ENCODE results near the gene DOCK4. TPM values are rescaled to one million over a fixed set of nuclear protein-coding genes. Genes with fewer than 3 reads are reported as not detected.

The DOCK4 gene
- polyA plus RNA-seq, 1 donor (not counting 4 experiments of a cell fraction or from before 2014, with no cell fraction given): 13.9 TPM

- no peak for FAIRE-seq
- dilution Hi-C loops (cut with MboI; ENCODE audit: extremely low pct_ligation_motif_present, low sequenced_read_pairs): no loop called here
- DNase-seq (ENCODE audit: low read depth, low spot score): no peak
Measured at GRCh38 chr7:112092306-112092705, 113.9 kb downstream of the DOCK4 start.

GRCh38 chr7:112091768-112092167, 114.4 kb downstream of the DOCK4 start:
- Histone ChIP-seq H3K4me3 (ENCODE audit: control insufficient read depth in 2 of 3, extremely low read depth in 1 of 3, insufficient read depth in 2 of 3, low read depth in 1 of 3, low read length in 3 of 3) (no peak overlapping the region), H3K9ac (ENCODE audit: control insufficient read depth, extremely low read depth, insufficient read depth, low read length) (no peak overlapping the region), H3K36me3 (ENCODE audit: control insufficient read depth in 2 of 2, extremely low read depth in 1 of 2, insufficient read depth in 2 of 2, low read length in 2 of 2) (no peaks in the 10 kb centered on the region), H3K4me2 (ENCODE audit: control insufficient read depth, extremely low read depth, insufficient read depth, low read depth, low read length) (no peak overlapping the region), H2AFZ (ENCODE audit: control insufficient read depth, low read length) (no peak overlapping the region), H3K79me2 (ENCODE audit: control insufficient read depth, insufficient read depth, low read length) (peaks cover 17% of the 10 kb centered on the region), H3K9me1 (ENCODE audit: control insufficient read depth, extremely low read depth, insufficient read depth, low read length) (no peaks in the 10 kb centered on the region), H3K27ac (ENCODE audit: control insufficient read depth, insufficient read depth, low read length) (no peak overlapping the region), H3K9me3 (ENCODE audit: control insufficient read depth, low read depth, low read length) (no peaks in the 10 kb centered on the region), H3K4me1 (ENCODE audit: control insufficient read depth, extremely low read depth, insufficient read depth, low read length) (no peaks in the 10 kb centered on the region), H3K27me3 (ENCODE audit: control insufficient read depth, extremely low read depth, insufficient read depth, low read length) (no peaks in the 10 kb centered on the region), H4K20me1 (ENCODE audit: control insufficient read depth, extremely low read depth, insufficient read depth, low read length) (no peaks in the 10 kb centered on the region)
- no peak for TF ChIP-seq CTCF (optimal IDR thresholded peaks at IDR 0.05 in 1 of 3, IDR thresholded peaks at IDR 0.05 in 1 of 3, conservative IDR thresholded peaks at IDR 0.05 in 1 of 3; ENCODE audit: extremely low read depth in 1 of 3, insufficient read depth in 2 of 3, low read length in 3 of 3)
- TF ChIP-seq EZH2 (IDR thresholded peaks at IDR 0.05; ENCODE audit: low read length): no peak
- dilution Hi-C loops (cut with MboI; ENCODE audit: extremely low pct_ligation_motif_present, low sequenced_read_pairs): no loop called here
- no peak for DNase-seq (ENCODE audit: low read depth, low spot score)
- no peak for FAIRE-seq

More at GRCh38 chr7:112092306-112092705, 113.9 kb downstream of the DOCK4 start:
- H3K36me3 ChIP-seq (ENCODE audit: control insufficient read depth in 2 of 2, extremely low read depth in 1 of 2, insufficient read depth in 2 of 2, low read length in 2 of 2): no peaks in the 10 kb centered on the region
- no peaks in the 10 kb centered on the region for H4K20me1 ChIP-seq (ENCODE audit: control insufficient read depth, extremely low read depth, insufficient read depth, low read length)
- H3K9me1 ChIP-seq (ENCODE audit: control insufficient read depth, extremely low read depth, insufficient read depth, low read length): no peaks in the 10 kb centered on the region
- no peak overlapping the region for H3K4me2 ChIP-seq (ENCODE audit: control insufficient read depth, extremely low read depth, insufficient read depth, low read depth, low read length)
- no peaks in the 10 kb centered on the region for H3K27me3 ChIP-seq (ENCODE audit: control insufficient read depth, extremely low read depth, insufficient read depth, low read length)
- H3K79me2 ChIP-seq (ENCODE audit: control insufficient read depth, insufficient read depth, low read length): peaks cover 21% of the 10 kb centered on the region
- no peak overlapping the region for H3K27ac ChIP-seq (ENCODE audit: control insufficient read depth, insufficient read depth, low read length)
- no peaks in the 10 kb centered on the region for H3K4me1 ChIP-seq (ENCODE audit: control insufficient read depth, extremely low read depth, insufficient read depth, low read length)
- no peaks in the 10 kb centered on the region for H3K9me3 ChIP-seq (ENCODE audit: control insufficient read depth, low read depth, low read length)
- no peak overlapping the region for H3K9ac ChIP-seq (ENCODE audit: control insufficient read depth, extremely low read depth, insufficient read depth, low read length)
- no peak overlapping the region for H3K4me3 ChIP-seq (ENCODE audit: control insufficient read depth in 2 of 3, extremely low read depth in 1 of 3, insufficient read depth in 2 of 3, low read depth in 1 of 3, low read length in 3 of 3)
- no peak overlapping the region for H2AFZ ChIP-seq (ENCODE audit: control insufficient read depth, low read length)
- TF ChIP-seq CTCF (optimal IDR thresholded peaks at IDR 0.05 in 1 of 3, IDR thresholded peaks at IDR 0.05 in 1 of 3, conservative IDR thresholded peaks at IDR 0.05 in 1 of 3; ENCODE audit: extremely low read depth in 1 of 3, insufficient read depth in 2 of 3, low read length in 3 of 3): no peak
